Posterior cingulate gyrus (tissue), 11 donors: ENCODE measurements around the gene MKRN2.
"Not testable (repeated sequence)": the region's sequence is repeated elsewhere in the genome, so short reads cannot be mapped to it uniquely, and the experiment has no call there.

Source experiments
- DNase-seq, 10 donors: peaks; one replicate each; pipeline versions ENCODE4 v3.0.0 to v3.0.0-alpha.2; 2020 to 2021; ENCODE audit warnings: mixed read lengths in 3 of 10
- intact Hi-C: fragments of 100-400 bp; cut with DNase I; formaldehyde crosslinking; loops from one replicate; pipeline ENCODE4 v1.15.1; 2023

MKRN2 gene

GRCh38 chr3:12624056-12624455 lies 67.2 kb downstream of the MKRN2 start:
- intact Hi-C loops, result no loop called here

DNA sequence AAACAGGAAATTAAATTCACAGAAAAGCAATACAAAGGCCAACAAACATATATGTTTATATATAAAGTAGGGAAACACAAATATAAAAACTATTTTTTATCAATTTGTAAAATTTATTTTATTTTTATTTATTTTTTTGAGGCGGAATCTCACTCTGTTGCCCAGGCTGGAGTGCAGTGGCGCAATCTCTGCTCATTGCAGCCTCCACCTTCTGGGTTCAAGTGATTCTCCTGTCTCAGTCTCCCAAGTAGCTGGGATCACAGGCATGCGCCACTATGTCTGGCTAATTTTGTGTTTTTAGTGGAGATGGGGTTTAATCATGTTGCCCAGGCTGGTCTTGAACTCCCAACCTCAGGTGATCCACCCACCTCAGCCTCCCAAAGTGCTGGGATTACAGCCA lies 68.1 kb downstream of the MKRN2 start:
- DNase-seq, intact Hi-C loops: not testable (repeated sequence)

More at GRCh38 chr3:12624056-12624455, 67.2 kb downstream of the MKRN2 start:
- no peak for DNase-seq

DNA sequence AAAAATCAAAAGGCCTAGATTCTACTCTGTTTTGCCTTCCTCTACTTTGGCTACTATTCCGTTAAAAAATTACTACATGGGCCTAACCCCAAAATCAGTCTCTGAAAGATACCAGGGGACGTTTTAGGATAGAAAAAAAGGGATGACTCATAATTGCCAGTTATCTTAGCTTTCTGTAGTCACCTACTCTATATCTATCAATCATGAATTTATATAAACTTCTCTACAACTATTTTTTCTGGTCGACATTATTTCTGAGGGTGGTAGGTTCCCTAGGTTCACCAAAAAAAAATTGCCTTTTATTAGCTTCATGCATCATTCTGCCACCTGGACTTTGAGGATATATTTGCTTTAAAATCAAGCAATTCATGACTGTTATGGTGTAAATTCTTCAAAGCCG lies 70.5 kb downstream of the MKRN2 start:
- intact Hi-C loops, result no loop called here
- DNase-seq, result no peak

GRCh38 chr3:12628813-12629212 lies 71.9 kb downstream of the MKRN2 start:
- no peak for DNase-seq
- intact Hi-C loops, result no loop called here

- intact Hi-C loops, result no loop called here
Measured at GRCh38 chr3:12629560-12629959, 72.7 kb downstream of the MKRN2 start.

DNA sequence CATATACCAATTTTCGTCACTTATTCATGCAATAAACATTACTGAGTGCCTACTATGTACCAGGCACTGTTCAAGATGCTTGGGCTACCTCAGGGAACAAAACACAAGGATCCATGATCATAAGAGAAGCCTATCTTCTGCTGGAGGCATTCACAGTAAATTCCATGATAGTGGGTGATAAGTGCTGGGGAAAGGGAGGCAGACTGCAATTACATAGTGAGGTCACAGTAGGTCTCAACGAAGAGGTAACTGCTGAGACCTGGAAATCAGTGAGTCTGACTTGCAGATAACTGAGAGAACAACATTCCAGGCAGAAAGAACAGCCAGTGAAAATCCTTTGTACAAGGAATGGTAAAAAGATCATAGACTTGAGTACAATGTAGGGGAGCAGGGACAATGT lies 73.4 kb downstream of the MKRN2 start:
- intact Hi-C loops, result no loop called here
- DNase-seq, result no peak

More at GRCh38 chr3:12629560-12629959, 72.7 kb downstream of the MKRN2 start:
- DNase-seq, result no peak

DNA sequence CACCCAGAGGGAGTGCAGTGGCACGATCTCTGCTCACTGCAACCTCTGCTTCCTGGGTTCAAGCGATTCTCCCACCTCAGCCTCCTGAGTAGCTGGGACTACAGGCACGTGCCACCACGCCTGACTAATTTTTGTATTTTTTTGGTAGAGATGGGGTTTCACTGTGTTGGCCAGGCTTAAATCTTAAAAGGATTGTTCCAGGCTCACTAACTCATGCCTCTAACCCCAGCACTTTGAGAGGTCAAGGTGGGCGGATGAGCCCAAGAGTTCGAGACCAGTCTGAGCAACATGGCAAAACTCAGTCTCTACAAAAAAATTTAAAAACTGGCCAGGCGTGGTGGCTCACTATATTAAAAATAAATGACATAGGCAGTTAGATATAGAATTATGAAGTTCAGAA lies 74.0 kb downstream of the MKRN2 start:
- intact Hi-C loops, DNase-seq: not testable (repeated sequence)

GRCh38 chr3:12632523-12632922 lies 75.6 kb downstream of the MKRN2 start:
- DNase-seq, result no peak

DNA sequence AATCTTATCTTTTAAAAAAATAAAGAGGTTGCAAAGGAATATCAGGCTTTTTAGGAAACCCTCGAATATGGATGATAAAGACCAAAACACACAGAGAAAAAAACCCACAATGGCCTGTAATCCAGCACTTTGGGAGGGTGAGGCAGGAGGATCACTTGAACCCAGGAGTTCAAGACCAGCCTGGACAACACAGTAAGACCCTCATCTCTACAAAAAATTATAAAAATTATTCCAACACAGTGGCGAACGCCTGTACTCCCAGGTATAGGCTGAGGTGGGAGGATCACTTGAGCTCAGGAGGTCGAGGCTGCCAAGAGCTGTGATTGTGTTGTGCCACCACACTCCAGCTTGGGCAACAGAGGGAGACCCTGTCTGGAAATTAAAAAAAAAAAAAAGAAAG lies 76.2 kb downstream of the MKRN2 start:
- DNase-seq, result no peak
- intact Hi-C loops, result no loop called here

More at GRCh38 chr3:12632523-12632922, 75.6 kb downstream of the MKRN2 start:
- intact Hi-C loops, result no loop called here
